A549 (cell line): ENCODE results near the gene TMEM222. TPM values are rescaled to one million over a fixed set of nuclear protein-coding genes. Genes with fewer than 3 reads are reported as not detected.

Experiments
- ATAC-seq, 2 experiments: fragments of 200-7000 bp in 1 of 2; fragments of >200 bp in 1 of 2; cut with Nextera tagmentation in 1 of 2; cut with Tn5 transposase in 1 of 2; 3 replicates each; pipeline versions ENCODE4 v1.8.0 to v1.9.1; 2018 to 2020; ENCODE audit warnings: mild to moderate bottlenecking in 1 of 2, moderate library complexity in 1 of 2
- CTCF ChIA-PET: fragments of 300-600 bp; sonication (Branson Sonifier 250); formaldehyde crosslinking; extraction: SDS; loops from one replicate; lab custom pipeline; 2021; ENCODE audit warnings: antibody characterized with exemption, inconsistent platforms; lab: Yijun Ruan, JAX
- POLR2A ChIA-PET: fragments of 350-600 bp; formaldehyde crosslinking; extraction: SDS; loops from one replicate; lab custom pipeline; 2021; ENCODE audit warnings: antibody characterized with exemption, inconsistent platforms; lab: Yijun Ruan, JAX
- DNase-seq, 2 experiments: peaks; one replicate each; pipeline versions ENCODE4 v3.0.0 to v3.0.0-alpha.2; 2011 to 2016; ENCODE audit warnings: low read depth in 1 of 2, low spot score in 1 of 2
- FAIRE-seq: peaks from 2 replicates; lab custom pipeline; 2011; peaks lifted over from hg19 to GRCh38; lab: Jason Lieb, UNC
- H3K27ac ChIP-seq, 2 experiments: fragments of >200 bp; sonication (Bioruptor Twin); formaldehyde crosslinking; 3 replicates each; pipeline ENCODE4 v1.5.1; 2016 to 2017
- H3K4me1 ChIP-seq: fragments of >200 bp; sonication (Bioruptor Twin); formaldehyde crosslinking; 3 replicates; pipeline ENCODE4 v1.6.1; 2016
- H3K4me2 ChIP-seq: fragments of >200 bp; sonication (Bioruptor Twin); formaldehyde crosslinking; 3 replicates; pipeline ENCODE4 v1.6.1; 2016
- H3K4me3 ChIP-seq: fragments of >200 bp; sonication (Bioruptor Twin); formaldehyde crosslinking; 3 replicates; pipeline ENCODE4 v1.5.1; 2016
- H3K9me3 ChIP-seq: fragments of >200 bp; sonication (Bioruptor Twin); formaldehyde crosslinking; 3 replicates; pipeline ENCODE4 v1.6.1; 2016
- BHLHE40 ChIP-seq: IDR thresholded peaks from 2 replicates; pipeline ENCODE4 v1.6.1; 2012; ENCODE audit warnings: low read depth, low read length, inconsistent platforms
- CBX2 ChIP-seq: fragments of 200-600 bp; sonication (generic); IDR thresholded peaks from 2 replicates; pipeline ENCODE4 v1.6.1; 2016; ENCODE audit warnings: low read depth, mild to moderate bottlenecking, borderline replicate concordance
- CBX8 ChIP-seq: fragments of 200-600 bp; sonication (generic); IDR thresholded peaks from 2 replicates; pipeline ENCODE4 v1.6.1; 2016
- E2F6 ChIP-seq: IDR thresholded peaks from 2 replicates; pipeline ENCODE4 v1.6.1; 2012; ENCODE audit warnings: low read depth, borderline replicate concordance
- FOSB ChIP-seq: fragments of 250-450 bp; sonication (Bioruptor Pico); IDR thresholded peaks from 2 replicates; pipeline ENCODE4 v1.5.0; 2020; ENCODE audit warnings: mild to moderate bottlenecking, moderate library complexity
- HES2 ChIP-seq: fragments of >200 bp; sonication (Bioruptor Twin); formaldehyde crosslinking; IDR thresholded peaks from 2 replicates; pipeline ENCODE4 v1.6.1; 2016
- HOXB13 ChIP-seq: fragments of 250-450 bp; sonication (Bioruptor Pico); IDR thresholded peaks from 2 replicates; pipeline ENCODE4 v1.5.0; 2020; ENCODE audit warnings: low read depth, mild to moderate bottlenecking, moderate library complexity
- JUNB ChIP-seq: fragments of >200 bp; sonication (Bioruptor Twin); formaldehyde crosslinking; IDR thresholded peaks from 2 replicates; pipeline ENCODE4 v1.6.1; 2016
- KDM1A ChIP-seq: fragments of 200-600 bp; sonication (generic); IDR thresholded peaks from 2 replicates; pipeline ENCODE4 v1.6.1; 2016; ENCODE audit warnings: low read depth, mild to moderate bottlenecking
- MAFK ChIP-seq: fragments of 450-650 bp; IDR thresholded peaks from 2 replicates; pipeline ENCODE4 v1.6.1; 2014; ENCODE audit not compliant: partially characterized antibody
- MYC ChIP-seq: IDR thresholded peaks from 2 replicates; pipeline ENCODE4 v1.6.1; 2012; ENCODE audit warnings: mild to moderate bottlenecking, inconsistent platforms, low read length, improper control_type of control experiment, borderline replicate concordance
- NR3C1 ChIP-seq: fragments of >200 bp; sonication (Bioruptor Twin); formaldehyde crosslinking; IDR thresholded peaks from 3 replicates; pipeline ENCODE4 v1.6.1; 2017
- PHF8 ChIP-seq: fragments of 200-600 bp; sonication (generic); IDR thresholded peaks from 2 replicates; pipeline ENCODE4 v1.6.1; 2016; ENCODE audit warnings: low read depth, mild to moderate bottlenecking, antibody characterized with exemption, moderate library complexity, borderline replicate concordance
- POLR2A ChIP-seq: IDR thresholded peaks from 2 replicates; pipeline ENCODE4 v1.6.1; 2012; ENCODE audit warnings: mild to moderate bottlenecking, low read length
- RCOR1 ChIP-seq: fragments of 150-350 bp; IDR thresholded peaks from 2 replicates; pipeline ENCODE4 v1.6.1; 2014; ENCODE audit warnings: antibody characterized with exemption, low read length, low read depth
- RFX5 ChIP-seq: fragments of 450-650 bp; IDR thresholded peaks from 2 replicates; pipeline ENCODE4 v1.7.1; 2014; ENCODE audit warnings: antibody characterized with exemption, mild to moderate bottlenecking, moderate library complexity
- SREBF2 ChIP-seq: fragments of 450-650 bp; IDR thresholded peaks from 2 replicates; pipeline ENCODE4 v1.6.1; 2014; ENCODE audit warnings: mild to moderate bottlenecking, moderate library complexity
- TFCP2L1 ChIP-seq: fragments of 250-450 bp; sonication (Bioruptor Pico); IDR thresholded peaks from 2 replicates; pipeline ENCODE4 v1.5.0; 2021; ENCODE audit warnings: mild to moderate bottlenecking
- USF2 ChIP-seq: fragments of 450-650 bp; IDR thresholded peaks from 2 replicates; pipeline ENCODE4 v1.6.1; 2014; ENCODE audit warnings: antibody characterized with exemption
- WGBS: methylation state at CpG from one replicate; pipeline ENCODE4 v1.1.6; 2017; ENCODE audit errors: missing lambda C conversion rate; 5-methylcytosine and 5-hydroxymethylcytosine counted together
- polyA plus RNA-seq, 4 experiments: library from polyadenylated mRNA; depleted of rRNA in 3 of 4; stranded (reverse); fragments of >200 nt; fragmentation: RNase III in 1 of 4; extraction: RNeasy Plus Mini Kit Qiagen cat#74134 plus additional on column Dnase treatment in 1 of 4; gene quantifications; 2 replicates in 3 of 4; 3 replicates in 1 of 4; pipeline ENCODE4 v1.2.3, GENCODE V29; 2011 to 2017
- TF ChIP-seq, protein P1 (sequence below): fragments of 200-600 bp; sonication (generic); IDR thresholded peaks from 2 replicates; pipeline ENCODE4 v1.6.1; 2016; ENCODE audit warnings: antibody characterized with exemption, mild to moderate bottlenecking, moderate library complexity
- TF ChIP-seq, protein P2 (sequence below): fragments of 150-350 bp; IDR thresholded peaks from 2 replicates; pipeline ENCODE4 v1.6.1; 2014; ENCODE audit warnings: low read depth, mild to moderate bottlenecking, low read length
- TF ChIP-seq, protein P3 (sequence below): fragments of >200 bp; sonication (Bioruptor Twin); formaldehyde crosslinking; IDR thresholded peaks from 3 replicates; pipeline ENCODE4 v1.6.1; 2016
- TF ChIP-seq, protein P4 (sequence below): fragments of >200 bp; sonication (Bioruptor Twin); formaldehyde crosslinking; IDR thresholded peaks from 3 replicates; pipeline ENCODE4 v1.5.1; 2016

The TMEM222 gene
- polyA plus RNA-seq, 2 of the 4 experiments (the other 2 are of a cell fraction): 28.4 to 30.0 TPM

- ATAC-seq (no peak), FAIRE-seq (no peak), DNase-seq (no peak)
- Histone ChIP-seq H3K4me2 (no peak overlapping the region), H3K4me3 (no peak overlapping the region), H3K4me1 (no peaks in the 10 kb centered on the region), H3K9me3 (no peaks in the 10 kb centered on the region), H3K27ac (no peak overlapping the region)
- TF ChIP-seq E2F6: no peak
- no peak for TF ChIP-seq CBX2
- no peak for TF ChIP-seq TFCP2L1 (CRISPR knock-in tag)
- no peak for TF ChIP-seq KDM1A
- no peak for TF ChIP-seq MAFK
- TF ChIP-seq PHF8: no peak
- no peak for TF ChIP-seq POLR2A
- TF ChIP-seq, protein P1, sequence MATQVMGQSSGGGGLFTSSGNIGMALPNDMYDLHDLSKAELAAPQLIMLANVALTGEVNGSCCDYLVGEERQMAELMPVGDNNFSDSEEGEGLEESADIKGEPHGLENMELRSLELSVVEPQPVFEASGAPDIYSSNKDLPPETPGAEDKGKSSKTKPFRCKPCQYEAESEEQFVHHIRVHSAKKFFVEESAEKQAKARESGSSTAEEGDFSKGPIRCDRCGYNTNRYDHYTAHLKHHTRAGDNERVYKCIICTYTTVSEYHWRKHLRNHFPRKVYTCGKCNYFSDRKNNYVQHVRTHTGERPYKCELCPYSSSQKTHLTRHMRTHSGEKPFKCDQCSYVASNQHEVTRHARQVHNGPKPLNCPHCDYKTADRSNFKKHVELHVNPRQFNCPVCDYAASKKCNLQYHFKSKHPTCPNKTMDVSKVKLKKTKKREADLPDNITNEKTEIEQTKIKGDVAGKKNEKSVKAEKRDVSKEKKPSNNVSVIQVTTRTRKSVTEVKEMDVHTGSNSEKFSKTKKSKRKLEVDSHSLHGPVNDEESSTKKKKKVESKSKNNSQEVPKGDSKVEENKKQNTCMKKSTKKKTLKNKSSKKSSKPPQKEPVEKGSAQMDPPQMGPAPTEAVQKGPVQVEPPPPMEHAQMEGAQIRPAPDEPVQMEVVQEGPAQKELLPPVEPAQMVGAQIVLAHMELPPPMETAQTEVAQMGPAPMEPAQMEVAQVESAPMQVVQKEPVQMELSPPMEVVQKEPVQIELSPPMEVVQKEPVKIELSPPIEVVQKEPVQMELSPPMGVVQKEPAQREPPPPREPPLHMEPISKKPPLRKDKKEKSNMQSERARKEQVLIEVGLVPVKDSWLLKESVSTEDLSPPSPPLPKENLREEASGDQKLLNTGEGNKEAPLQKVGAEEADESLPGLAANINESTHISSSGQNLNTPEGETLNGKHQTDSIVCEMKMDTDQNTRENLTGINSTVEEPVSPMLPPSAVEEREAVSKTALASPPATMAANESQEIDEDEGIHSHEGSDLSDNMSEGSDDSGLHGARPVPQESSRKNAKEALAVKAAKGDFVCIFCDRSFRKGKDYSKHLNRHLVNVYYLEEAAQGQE: no peak
- TF ChIP-seq, protein P2, sequence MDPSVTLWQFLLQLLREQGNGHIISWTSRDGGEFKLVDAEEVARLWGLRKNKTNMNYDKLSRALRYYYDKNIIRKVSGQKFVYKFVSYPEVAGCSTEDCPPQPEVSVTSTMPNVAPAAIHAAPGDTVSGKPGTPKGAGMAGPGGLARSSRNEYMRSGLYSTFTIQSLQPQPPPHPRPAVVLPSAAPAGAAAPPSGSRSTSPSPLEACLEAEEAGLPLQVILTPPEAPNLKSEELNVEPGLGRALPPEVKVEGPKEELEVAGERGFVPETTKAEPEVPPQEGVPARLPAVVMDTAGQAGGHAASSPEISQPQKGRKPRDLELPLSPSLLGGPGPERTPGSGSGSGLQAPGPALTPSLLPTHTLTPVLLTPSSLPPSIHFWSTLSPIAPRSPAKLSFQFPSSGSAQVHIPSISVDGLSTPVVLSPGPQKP: no peak
- TF ChIP-seq HES2: no peak
- TF ChIP-seq NR3C1: no peak
- TF ChIP-seq SREBF2: no peak
- TF ChIP-seq USF2: no peak
- ChIA-PET POLR2A (interaction anchor here (1.4 kb wide), 1 partner anchor 8 kb away, joined by 4 read pairs; the partner anchor contains the start of gene MAP3K6), CTCF (interaction anchor here (0.7 to 12.1 kb wide), 23 partner anchors 9 to 472 kb away, joined by 3 to 134 read pairs (median 11); partner anchors contain the start of genes CD164L2, GPR3, MAP3K6 and PPP1R8)
- WGBS: 86% methylated on average over 15 of the region's 21 CpGs
Observed at GRCh38 chr1:27358038-27358927, 36.3 kb downstream of the TMEM222 start.

- ChIA-PET POLR2A (no interaction called here), CTCF (interaction anchor here (0.7 to 12.1 kb wide), 12 partner anchors 9 to 247 kb away, joined by 3 to 134 read pairs (median 18); partner anchors contain the start of genes CD164L2, GPR3, MAP3K6 and SYTL1)
- ATAC-seq (no peak), FAIRE-seq (no peak), DNase-seq (no peak)
- Histone ChIP-seq H3K9me3 (no peaks in the 10 kb centered on the region), H3K4me2 (no peak overlapping the region), H3K4me1 (no peaks in the 10 kb centered on the region), H3K27ac (no peak overlapping the region), H3K4me3 (no peak overlapping the region)
- WGBS: 96% methylated on average over 5 of the region's 5 CpGs
- TF ChIP-seq RFX5: no peak
- TF ChIP-seq MYC: no peak
- no peak for TF ChIP-seq CBX8
- no peak for TF ChIP-seq FOSB (CRISPR knock-in tag)
- TF ChIP-seq, protein P3, sequence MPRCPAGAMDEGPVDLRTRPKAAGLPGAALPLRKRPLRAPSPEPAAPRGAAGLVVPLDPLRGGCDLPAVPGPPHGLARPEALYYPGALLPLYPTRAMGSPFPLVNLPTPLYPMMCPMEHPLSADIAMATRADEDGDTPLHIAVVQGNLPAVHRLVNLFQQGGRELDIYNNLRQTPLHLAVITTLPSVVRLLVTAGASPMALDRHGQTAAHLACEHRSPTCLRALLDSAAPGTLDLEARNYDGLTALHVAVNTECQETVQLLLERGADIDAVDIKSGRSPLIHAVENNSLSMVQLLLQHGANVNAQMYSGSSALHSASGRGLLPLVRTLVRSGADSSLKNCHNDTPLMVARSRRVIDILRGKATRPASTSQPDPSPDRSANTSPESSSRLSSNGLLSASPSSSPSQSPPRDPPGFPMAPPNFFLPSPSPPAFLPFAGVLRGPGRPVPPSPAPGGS: no peak
- no peak for TF ChIP-seq HES2
- TF ChIP-seq BHLHE40: no peak
- TF ChIP-seq, protein P4, sequence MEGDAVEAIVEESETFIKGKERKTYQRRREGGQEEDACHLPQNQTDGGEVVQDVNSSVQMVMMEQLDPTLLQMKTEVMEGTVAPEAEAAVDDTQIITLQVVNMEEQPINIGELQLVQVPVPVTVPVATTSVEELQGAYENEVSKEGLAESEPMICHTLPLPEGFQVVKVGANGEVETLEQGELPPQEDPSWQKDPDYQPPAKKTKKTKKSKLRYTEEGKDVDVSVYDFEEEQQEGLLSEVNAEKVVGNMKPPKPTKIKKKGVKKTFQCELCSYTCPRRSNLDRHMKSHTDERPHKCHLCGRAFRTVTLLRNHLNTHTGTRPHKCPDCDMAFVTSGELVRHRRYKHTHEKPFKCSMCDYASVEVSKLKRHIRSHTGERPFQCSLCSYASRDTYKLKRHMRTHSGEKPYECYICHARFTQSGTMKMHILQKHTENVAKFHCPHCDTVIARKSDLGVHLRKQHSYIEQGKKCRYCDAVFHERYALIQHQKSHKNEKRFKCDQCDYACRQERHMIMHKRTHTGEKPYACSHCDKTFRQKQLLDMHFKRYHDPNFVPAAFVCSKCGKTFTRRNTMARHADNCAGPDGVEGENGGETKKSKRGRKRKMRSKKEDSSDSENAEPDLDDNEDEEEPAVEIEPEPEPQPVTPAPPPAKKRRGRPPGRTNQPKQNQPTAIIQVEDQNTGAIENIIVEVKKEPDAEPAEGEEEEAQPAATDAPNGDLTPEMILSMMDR: no peak
- TF ChIP-seq JUNB: no peak
- TF ChIP-seq RCOR1: no peak
- no peak for TF ChIP-seq HOXB13
Observed at GRCh38 chr1:27358928-27359313, 37.0 kb downstream of the TMEM222 start.
